DND-41 (cell line): ENCODE data around the gene SLC30A3.

Experiments
- ATAC-seq: fragments of 200-7000 bp; cut with Tn5 transposase; 3 replicates; pipeline ENCODE4 v1.9.1; 2021; ENCODE audit warnings: low read depth; ENCODE audit not compliant: insufficient read depth
- DNase-seq: peaks from one replicate; pipeline ENCODE4 v3.0.0-alpha.2; 2020
- H2AFZ ChIP-seq: 2 replicates; pipeline ENCODE4 v1.6.0; 2012; ENCODE audit warnings: low read depth, low read length
- H3K27ac ChIP-seq: 2 replicates; pipeline ENCODE4 v1.5.1; 2012; ENCODE audit warnings: low read length, inconsistent platforms
- H3K27me3 ChIP-seq: fragments of 200-600 bp; sonication (generic); 2 replicates; pipeline ENCODE4 v1.6.0; 2012; ENCODE audit warnings: low read length, mild to moderate bottlenecking, inconsistent platforms; ENCODE audit not compliant: insufficient read depth, poor library complexity
- H3K36me3 ChIP-seq: 2 replicates; pipeline ENCODE4 v1.5.1; 2012; ENCODE audit warnings: low read length, inconsistent platforms; ENCODE audit not compliant: insufficient read depth
- H3K4me1 ChIP-seq: 2 replicates; pipeline ENCODE4 v1.5.1; 2012; ENCODE audit warnings: mild to moderate bottlenecking, low read length; ENCODE audit not compliant: insufficient read depth
- H3K4me2 ChIP-seq: 2 replicates; pipeline ENCODE4 v1.6.0; 2012; ENCODE audit warnings: mild to moderate bottlenecking, moderate library complexity, low read length, inconsistent platforms; ENCODE audit not compliant: insufficient read depth
- H3K4me3 ChIP-seq, 2 experiments: fragments of 200-600 bp in 1 of 2; shearing (Covaris generic) in 1 of 2; 2 replicates each; pipeline ENCODE4 v1.5.1; 2012 to 2016; ENCODE audit warnings: inconsistent platforms in 2 of 2, low read length in 2 of 2, mild to moderate bottlenecking in 2 of 2, low read depth in 1 of 2, moderate library complexity in 1 of 2
- H3K79me2 ChIP-seq: 2 replicates; pipeline ENCODE4 v1.6.0; 2012; ENCODE audit warnings: low read length, inconsistent platforms; ENCODE audit not compliant: insufficient read depth
- H3K9ac ChIP-seq: 2 replicates; pipeline ENCODE4 v1.6.0; 2012; ENCODE audit warnings: low read depth, mild to moderate bottlenecking, inconsistent platforms, low read length, moderate library complexity
- H3K9me3 ChIP-seq: 2 replicates; pipeline ENCODE4 v1.5.1; 2012; ENCODE audit warnings: low read length, moderate library complexity, mild to moderate bottlenecking, inconsistent platforms; ENCODE audit not compliant: insufficient read depth, severe bottlenecking
- H4K20me1 ChIP-seq: 2 replicates; pipeline ENCODE4 v1.6.0; 2012; ENCODE audit warnings: low read length; ENCODE audit not compliant: insufficient read depth
- EZH2 ChIP-seq: IDR thresholded peaks from 3 replicates; pipeline ENCODE4 v1.6.1; 2012; ENCODE audit warnings: borderline replicate concordance, low read depth, mild to moderate bottlenecking, moderate library complexity, low read length, inconsistent platforms; ENCODE audit not compliant: severe bottlenecking
- TF ChIP-seq, protein P1 (sequence below): IDR thresholded peaks from 2 replicates; pipeline ENCODE4 v1.5.1; 2012; ENCODE audit warnings: borderline replicate concordance, low read length, moderate library complexity, mild to moderate bottlenecking; ENCODE audit not compliant: poor library complexity, severe bottlenecking; ENCODE audit errors: extremely low read depth

Gene SLC30A3

GRCh38 chr2:27245626-27246025, 17.2 kb downstream of the SLC30A3 start:
- Histone ChIP-seq H3K27me3 (no peaks in the 10 kb centered on the region), H4K20me1 (peaks cover 28% of the 10 kb centered on the region; the same call in 1 of the 2 replicates), H3K4me3 (no peak overlapping the region), H2AFZ (no peak overlapping the region), H3K4me2 (no peak overlapping the region), H3K79me2 (no peaks in the 10 kb centered on the region), H3K9me3 (no peaks in the 10 kb centered on the region), H3K36me3 (peaks cover 44% of the 10 kb centered on the region), H3K4me1 (no peaks in the 10 kb centered on the region), H3K27ac (no peak overlapping the region), H3K9ac (no peak overlapping the region)
- ATAC-seq (no peak), DNase-seq (no peak)
- no peak for TF ChIP-seq EZH2
- TF ChIP-seq, protein P1, sequence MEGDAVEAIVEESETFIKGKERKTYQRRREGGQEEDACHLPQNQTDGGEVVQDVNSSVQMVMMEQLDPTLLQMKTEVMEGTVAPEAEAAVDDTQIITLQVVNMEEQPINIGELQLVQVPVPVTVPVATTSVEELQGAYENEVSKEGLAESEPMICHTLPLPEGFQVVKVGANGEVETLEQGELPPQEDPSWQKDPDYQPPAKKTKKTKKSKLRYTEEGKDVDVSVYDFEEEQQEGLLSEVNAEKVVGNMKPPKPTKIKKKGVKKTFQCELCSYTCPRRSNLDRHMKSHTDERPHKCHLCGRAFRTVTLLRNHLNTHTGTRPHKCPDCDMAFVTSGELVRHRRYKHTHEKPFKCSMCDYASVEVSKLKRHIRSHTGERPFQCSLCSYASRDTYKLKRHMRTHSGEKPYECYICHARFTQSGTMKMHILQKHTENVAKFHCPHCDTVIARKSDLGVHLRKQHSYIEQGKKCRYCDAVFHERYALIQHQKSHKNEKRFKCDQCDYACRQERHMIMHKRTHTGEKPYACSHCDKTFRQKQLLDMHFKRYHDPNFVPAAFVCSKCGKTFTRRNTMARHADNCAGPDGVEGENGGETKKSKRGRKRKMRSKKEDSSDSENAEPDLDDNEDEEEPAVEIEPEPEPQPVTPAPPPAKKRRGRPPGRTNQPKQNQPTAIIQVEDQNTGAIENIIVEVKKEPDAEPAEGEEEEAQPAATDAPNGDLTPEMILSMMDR: no peak

DNA sequence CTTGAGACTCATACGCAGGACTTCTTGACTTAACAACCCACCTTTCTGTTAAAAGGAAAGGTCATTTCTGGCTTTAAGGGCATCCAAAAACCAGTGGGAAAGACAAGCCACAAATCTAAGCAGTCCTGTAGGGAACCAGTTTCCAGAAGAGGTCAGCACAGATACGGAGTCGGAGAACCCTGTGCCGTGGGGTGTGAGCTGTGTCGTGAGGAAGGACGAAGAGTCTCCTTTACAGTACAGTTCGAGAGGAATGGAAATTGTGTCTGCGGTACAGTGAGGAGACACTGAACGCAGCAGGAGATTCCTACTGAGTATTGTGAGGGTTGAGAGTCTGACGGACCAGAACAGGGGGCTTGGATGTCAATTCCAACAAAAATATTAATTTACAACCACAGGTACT, 17.7 kb downstream of the SLC30A3 start:
- Histone ChIP-seq H2AFZ (no peak overlapping the region), H3K9me3 (no peaks in the 10 kb centered on the region), H3K79me2 (no peaks in the 10 kb centered on the region), H3K4me1 (no peaks in the 10 kb centered on the region), H3K4me3 (no peak overlapping the region), H3K9ac (no peak overlapping the region), H4K20me1 (peaks cover 28% of the 10 kb centered on the region; the same call in 1 of the 2 replicates), H3K4me2 (no peak overlapping the region), H3K27me3 (no peaks in the 10 kb centered on the region), H3K36me3 (peaks cover 49% of the 10 kb centered on the region), H3K27ac (no peak overlapping the region)
- ATAC-seq (no peak), DNase-seq (no peak)
- TF ChIP-seq EZH2: no peak
- TF ChIP-seq, protein P1: no peak

DNA sequence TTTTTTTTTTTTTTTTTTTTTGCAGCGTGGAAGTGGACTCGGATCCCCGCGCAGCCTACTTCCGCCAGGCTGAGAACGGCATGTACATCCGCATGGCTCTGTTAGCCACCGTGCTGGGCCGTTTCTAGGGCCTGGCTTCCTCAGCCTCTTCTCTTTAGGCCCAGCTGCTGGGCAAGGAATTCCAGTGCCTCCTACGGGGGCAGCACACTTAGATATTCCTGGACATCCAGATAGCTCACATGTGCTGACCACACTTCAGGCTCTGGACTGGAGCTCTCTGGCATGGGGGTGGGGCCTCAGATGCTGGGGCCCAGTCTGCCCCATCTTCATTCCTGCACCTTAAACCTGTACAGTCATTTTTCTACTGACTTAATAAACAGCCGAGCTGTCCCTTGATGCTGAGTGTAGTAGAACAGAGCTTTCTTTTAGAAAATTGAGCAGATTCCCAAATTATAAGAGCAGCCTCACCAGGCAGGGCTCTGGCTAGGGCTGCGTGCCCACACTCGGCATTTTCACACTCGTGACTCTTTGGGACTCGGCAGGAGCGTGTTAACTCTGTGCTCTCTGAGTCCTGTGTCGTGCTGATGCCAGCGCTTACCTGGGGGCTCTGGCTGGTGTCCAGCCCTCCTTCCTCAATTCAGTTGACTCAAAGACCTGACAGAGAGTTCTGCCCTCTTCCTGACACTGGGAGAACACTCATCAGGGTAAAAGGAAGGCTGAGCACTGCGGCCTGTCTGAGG, 19.3 kb downstream of the SLC30A3 start:
- TF ChIP-seq EZH2: no peak
- TF ChIP-seq, protein P1: no peak
- Histone ChIP-seq H3K9ac (no peak overlapping the region), H3K4me1 (no peaks in the 10 kb centered on the region), H3K79me2 (no peaks in the 10 kb centered on the region), H3K4me2 (no peak overlapping the region), H3K27ac (no peak overlapping the region), H4K20me1 (peaks cover 35% of the 10 kb centered on the region; the same call in 1 of the 2 replicates), H2AFZ (no peak overlapping the region), H3K36me3 (peaks cover 64% of the 10 kb centered on the region), H3K4me3 (no peak overlapping the region), H3K27me3 (no peaks in the 10 kb centered on the region), H3K9me3 (no peaks in the 10 kb centered on the region)
- ATAC-seq (no peak), DNase-seq (no peak)
